ENCODE data around the gene NCS1.
A peak's percentile ranks its signal among the peaks of the same experiment; 100 is the strongest.

The NCS1 gene

GRCh38 chr9:130159057-130159456 is 13.1 kb upstream of the NCS1 start:
- no peak overlapping the region for H3K4me3 ChIP-seq (ENCODE audit: low read depth, low read length)
- in situ Hi-C loops (cut with HindIII; ENCODE audit: low sequenced_read_pairs): no loop called here
- DNase-seq (ENCODE audit: low read depth, low spot score): no peak
- no peak for TF ChIP-seq CTCF (IDR thresholded peaks at IDR 0.05; ENCODE audit: low read depth, low read length)

GRCh38 chr9:130159915-130160670 is 12.1 kb upstream of the NCS1 start:
- H3K4me3 ChIP-seq (ENCODE audit: low read depth, low read length): no peak overlapping the region
- no peak for DNase-seq (ENCODE audit: low read depth, low spot score)
- in situ Hi-C loops (cut with HindIII; ENCODE audit: low sequenced_read_pairs): no loop called here
- TF ChIP-seq CTCF (IDR thresholded peaks at IDR 0.05; ENCODE audit: low read depth, low read length): no peak

- no peak for DNase-seq (ENCODE audit: low read depth, low spot score)
- in situ Hi-C loops (cut with HindIII; ENCODE audit: low sequenced_read_pairs): no loop called here
- no peak for TF ChIP-seq CTCF (IDR thresholded peaks at IDR 0.05; ENCODE audit: low read depth, low read length)
- no peak overlapping the region for H3K4me3 ChIP-seq (ENCODE audit: low read depth, low read length)
Measured at GRCh38 chr9:130160862-130161470, 11.2 kb upstream of the NCS1 start.

- in situ Hi-C loops (cut with HindIII; ENCODE audit: low sequenced_read_pairs): no loop called here
- H3K4me3 ChIP-seq (ENCODE audit: low read depth, low read length): no peak overlapping the region
- DNase-seq (ENCODE audit: low read depth, low spot score): no peak
- no peak for TF ChIP-seq CTCF (IDR thresholded peaks at IDR 0.05; ENCODE audit: low read depth, low read length)
Measured at GRCh38 chr9:130165579-130165978, 6.6 kb upstream of the NCS1 start.

- TF ChIP-seq CTCF (IDR thresholded peaks at IDR 0.05; ENCODE audit: low read depth, low read length): no peak
- no peak for DNase-seq (ENCODE audit: low read depth, low spot score)
- H3K4me3 ChIP-seq (ENCODE audit: low read depth, low read length): no peak overlapping the region
- in situ Hi-C loops (cut with HindIII; ENCODE audit: low sequenced_read_pairs): no loop called here
Measured at GRCh38 chr9:130166399-130166798, 5.8 kb upstream of the NCS1 start.

GRCh38 chr9:130167927-130168326 is 4.3 kb upstream of the NCS1 start:
- DNase-seq (ENCODE audit: low read depth, low spot score): no peak
- H3K4me3 ChIP-seq (ENCODE audit: low read depth, low read length): no peak overlapping the region
- TF ChIP-seq CTCF (IDR thresholded peaks at IDR 0.05; ENCODE audit: low read depth, low read length): peak; percentile 14
- in situ Hi-C loops (cut with HindIII; ENCODE audit: low sequenced_read_pairs): no loop called here

Data from astrocyte of the spinal cord (primary cell).